Activated CD8-positive, alpha-beta T cell treated with anti-CD3 and anti-CD28 coated beads for 36 hours (primary cell): Measurements from ENCODE around the gene UVRAG. TPM values are rescaled to one million over a fixed set of nuclear protein-coding genes. Genes with fewer than 3 reads are reported as not detected.

ENCODE experiments used
- ATAC-seq: fragments of 200-7000 bp; cut with Tn5 transposase; one replicate; pipeline ENCODE4 v1.10.0; 2021; ENCODE audit warnings: mild to moderate bottlenecking, moderate library complexity
- CTCF ChIA-PET: fragments of 350-600 bp; sonication (Branson Sonifier 250); formaldehyde crosslinking; loops from one replicate; lab custom pipeline; 2021; ENCODE audit warnings: antibody characterized with exemption; lab: Charles Lee
- POLR2A ChIA-PET: fragments of 350-600 bp; sonication (Branson Sonifier 250); formaldehyde crosslinking; loops from one replicate; lab custom pipeline; 2021; ENCODE audit warnings: antibody characterized with exemption; lab: Charles Lee
- DNase-seq: peaks from one replicate; pipeline ENCODE4 v3.0.0-alpha.2; 2020
- H3K27ac Mint-ChIP-seq: one replicate; pipeline ENCODE4 v1.8.0; 2021; ENCODE audit warnings: mild to moderate bottlenecking, mixed read lengths
- H3K27me3 Mint-ChIP-seq: one replicate; pipeline ENCODE4 v1.8.0; 2021; ENCODE audit warnings: mixed read lengths
- H3K36me3 Mint-ChIP-seq: one replicate; pipeline ENCODE4 v1.8.0; 2021; ENCODE audit warnings: low read depth, mixed read lengths
- H3K4me1 Mint-ChIP-seq: one replicate; pipeline ENCODE4 v1.8.0; 2021; ENCODE audit warnings: low read depth, mixed read lengths
- H3K4me3 Mint-ChIP-seq: one replicate; pipeline ENCODE4 v1.8.0; 2021; ENCODE audit warnings: mild to moderate bottlenecking, moderate library complexity, mixed read lengths
- H3K9me3 Mint-ChIP-seq: one replicate; pipeline ENCODE4 v1.8.0; 2021; ENCODE audit warnings: mixed read lengths
- intact Hi-C: fragments of 100-400 bp; cut with micrococcal nuclease; formaldehyde crosslinking; loops from one replicate; pipeline ENCODE4 v1.10.0; 2022
- total RNA-seq, 2 experiments: library from RNA; stranded (reverse); gene quantifications; one replicate each; pipeline ENCODE4 v1.2.3, GENCODE V29; 2021
- TF ChIP-seq, protein P1 (sequence below): fragments of 200-600 bp; IDR thresholded peaks from one replicate; pipeline ENCODE4 v1.8.0; 2022; ENCODE audit warnings: antibody characterized with exemption, mild to moderate bottlenecking

Gene UVRAG
- total RNA-seq, 2 experiments from 2014 or later: 14.4 to 15.7 TPM

DNA sequence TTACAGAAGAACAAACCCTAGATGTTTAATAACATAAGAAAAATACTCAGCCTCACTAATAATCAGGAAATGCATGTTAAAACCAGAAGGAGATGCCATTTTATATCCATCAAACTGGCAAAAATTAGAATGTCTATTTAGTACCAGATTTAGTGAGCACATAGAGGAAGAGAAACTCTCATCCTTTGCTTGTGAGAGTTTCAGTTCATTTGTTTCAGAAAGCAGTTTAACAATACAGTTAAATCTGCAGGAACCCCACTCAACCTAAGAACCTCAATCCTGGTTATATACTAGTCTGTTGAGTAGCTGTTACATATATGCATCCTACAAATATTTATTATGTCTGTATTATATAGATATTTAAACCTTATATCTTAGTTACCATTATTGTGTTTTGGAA, 218.7 kb downstream of the UVRAG start:
- ChIA-PET POLR2A (no interaction called here), CTCF (interaction anchor here (1.0 kb wide), 1 partner anchor 139 kb away, joined by 3 read pairs; no protein-coding TSS in a partner anchor)
- Mint-ChIP-seq H3K4me1 (no peaks in the 10 kb centered on the region), H3K27me3 (no peaks in the 10 kb centered on the region), H3K9me3 (no peaks in the 10 kb centered on the region), H3K4me3 (no peak overlapping the region), H3K36me3 (peaks cover 2% of the 10 kb centered on the region), H3K27ac (no peak overlapping the region)
- ATAC-seq (no peak), DNase-seq (no peak)
- intact Hi-C loops: no loop called here
- TF ChIP-seq, protein P1, sequence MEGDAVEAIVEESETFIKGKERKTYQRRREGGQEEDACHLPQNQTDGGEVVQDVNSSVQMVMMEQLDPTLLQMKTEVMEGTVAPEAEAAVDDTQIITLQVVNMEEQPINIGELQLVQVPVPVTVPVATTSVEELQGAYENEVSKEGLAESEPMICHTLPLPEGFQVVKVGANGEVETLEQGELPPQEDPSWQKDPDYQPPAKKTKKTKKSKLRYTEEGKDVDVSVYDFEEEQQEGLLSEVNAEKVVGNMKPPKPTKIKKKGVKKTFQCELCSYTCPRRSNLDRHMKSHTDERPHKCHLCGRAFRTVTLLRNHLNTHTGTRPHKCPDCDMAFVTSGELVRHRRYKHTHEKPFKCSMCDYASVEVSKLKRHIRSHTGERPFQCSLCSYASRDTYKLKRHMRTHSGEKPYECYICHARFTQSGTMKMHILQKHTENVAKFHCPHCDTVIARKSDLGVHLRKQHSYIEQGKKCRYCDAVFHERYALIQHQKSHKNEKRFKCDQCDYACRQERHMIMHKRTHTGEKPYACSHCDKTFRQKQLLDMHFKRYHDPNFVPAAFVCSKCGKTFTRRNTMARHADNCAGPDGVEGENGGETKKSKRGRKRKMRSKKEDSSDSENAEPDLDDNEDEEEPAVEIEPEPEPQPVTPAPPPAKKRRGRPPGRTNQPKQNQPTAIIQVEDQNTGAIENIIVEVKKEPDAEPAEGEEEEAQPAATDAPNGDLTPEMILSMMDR: no peak

DNA sequence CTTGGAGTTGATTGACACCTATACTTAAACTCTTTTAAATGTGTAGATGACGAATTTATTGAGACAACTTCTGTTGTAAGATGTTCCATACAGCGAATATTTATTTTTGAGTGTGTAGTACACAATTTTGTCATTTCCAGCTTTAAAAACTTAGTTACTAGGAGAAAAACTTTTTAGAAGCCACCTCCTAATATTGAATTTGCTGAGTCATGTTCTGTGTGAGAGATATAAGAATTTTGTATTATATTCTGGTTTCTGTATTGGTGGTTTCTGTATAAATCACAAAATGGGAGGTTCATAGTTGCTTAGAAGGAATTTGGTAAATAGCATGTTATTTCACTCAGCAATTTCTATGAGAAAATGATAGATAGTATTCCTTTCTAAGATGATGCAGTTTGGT, 220.0 kb downstream of the UVRAG start:
- Mint-ChIP-seq H3K9me3 (no peaks in the 10 kb centered on the region), H3K27ac (no peak overlapping the region), H3K36me3 (peaks cover 2% of the 10 kb centered on the region), H3K4me3 (no peak overlapping the region), H3K27me3 (no peaks in the 10 kb centered on the region), H3K4me1 (no peaks in the 10 kb centered on the region)
- ChIA-PET POLR2A (no interaction called here), CTCF (interaction anchor here (1.3 kb wide), 1 partner anchor 117 kb away, joined by 4 read pairs; no protein-coding TSS in a partner anchor)
- no peak for DNase-seq
- intact Hi-C loops: no loop called here
- no peak for ATAC-seq
- TF ChIP-seq, protein P1: no peak

DNA sequence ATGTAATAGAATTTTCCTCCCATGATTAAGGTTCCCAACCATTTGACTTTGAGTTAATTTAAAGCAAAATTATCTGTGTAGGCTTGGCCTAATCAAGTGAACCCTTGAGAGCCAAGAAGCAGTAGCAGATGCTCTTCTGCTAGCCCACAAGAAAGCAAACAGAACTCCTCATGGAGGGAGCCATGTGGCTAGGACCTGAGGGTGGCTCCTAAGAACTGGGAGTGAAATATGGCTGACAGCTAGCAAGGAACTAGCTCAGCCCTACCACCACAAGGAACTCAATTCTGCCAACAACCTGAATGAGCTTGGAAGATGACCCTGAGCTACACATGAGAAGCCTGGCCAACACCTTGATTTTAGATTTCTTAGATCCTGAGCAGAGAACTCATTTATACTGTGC, 223.6 kb downstream of the UVRAG start:
- Mint-ChIP-seq H3K36me3 (peaks cover 8% of the 10 kb centered on the region), H3K4me1 (no peaks in the 10 kb centered on the region), H3K27me3 (no peaks in the 10 kb centered on the region), H3K9me3 (no peaks in the 10 kb centered on the region), H3K4me3 (no peak overlapping the region), H3K27ac (no peak overlapping the region)
- POLR2A ChIA-PET: interaction anchor here (0.6 kb wide), 1 partner anchor 26 kb away, joined by 4 read pairs; no protein-coding TSS in a partner anchor
- CTCF ChIA-PET: interaction anchor here (1.6 kb wide), 1 partner anchor 113 kb away, joined by 3 read pairs; no protein-coding TSS in a partner anchor
- intact Hi-C loops: no loop called here
- TF ChIP-seq, protein P1: no peak
- DNase-seq: no peak
- ATAC-seq: no peak

DNA sequence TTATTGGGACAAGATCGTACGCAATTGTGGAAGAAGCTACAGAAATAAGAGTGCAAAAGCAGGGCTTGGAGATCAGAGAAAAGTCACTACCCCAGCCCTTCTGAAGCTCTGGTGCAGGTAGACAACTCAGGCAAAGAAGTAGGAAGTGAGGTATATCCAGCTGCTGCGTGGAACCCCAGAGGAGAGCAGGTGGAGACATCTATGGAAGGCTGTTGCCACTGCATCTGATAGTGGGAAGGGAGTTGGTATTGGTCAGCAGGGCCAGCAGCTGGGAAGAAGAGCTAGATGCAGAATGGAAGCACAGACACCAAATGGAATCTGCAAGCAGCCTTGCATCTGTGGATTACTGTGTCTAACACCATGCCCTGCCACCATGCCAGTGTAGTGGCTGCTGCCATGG, 226.2 kb downstream of the UVRAG start:
- no peak overlapping the region for H3K4me3 Mint-ChIP-seq
- DNase-seq (no peak), ATAC-seq (no peak)
- POLR2A ChIA-PET: no interaction called here
- CTCF ChIA-PET: no interaction called here
- peaks cover 16% of the 10 kb centered on the region for H3K36me3 Mint-ChIP-seq
- no peaks in the 10 kb centered on the region for H3K4me1 Mint-ChIP-seq
- no peak overlapping the region for H3K27ac Mint-ChIP-seq
- TF ChIP-seq, protein P1: no peak
- intact Hi-C loops: no loop called here
- H3K9me3 Mint-ChIP-seq: peaks cover 4% of the 10 kb centered on the region
- H3K27me3 Mint-ChIP-seq: no peaks in the 10 kb centered on the region

DNA sequence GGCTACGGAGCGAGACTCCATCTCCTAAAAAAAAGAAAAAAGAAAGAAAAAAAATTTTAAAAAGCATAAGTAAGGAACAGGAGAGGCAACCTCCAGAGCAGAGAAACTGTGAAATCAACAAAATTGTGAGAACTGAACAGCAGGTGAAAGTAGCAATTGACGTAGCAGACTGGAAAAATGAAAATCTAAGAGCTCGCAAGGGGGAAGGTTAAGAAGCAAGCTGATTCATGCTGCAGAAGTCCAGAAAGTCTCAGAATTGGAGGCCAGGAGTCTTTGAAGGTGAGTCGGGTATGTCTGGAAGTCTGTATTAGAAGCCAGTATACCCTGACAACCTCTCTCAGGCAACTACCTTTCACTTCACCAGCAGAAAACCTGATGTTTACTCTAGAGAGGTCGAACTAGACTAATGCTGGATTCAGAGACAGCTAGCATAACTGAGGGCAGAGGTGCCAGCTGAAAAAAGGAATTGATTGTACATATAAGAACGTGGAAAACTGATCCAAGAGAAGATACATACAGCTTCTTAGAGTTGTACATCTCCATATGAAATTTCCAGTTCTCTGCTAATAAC, 229.8 kb downstream of the UVRAG start:
- POLR2A ChIA-PET: interaction anchor here (0.6 kb wide), 1 partner anchor 1586 kb away, joined by 4 read pairs; no protein-coding TSS in a partner anchor
- DNase-seq (no peak), ATAC-seq (no peak)
- H3K36me3 Mint-ChIP-seq: peaks cover 33% of the 10 kb centered on the region
- CTCF ChIA-PET: no interaction called here
- peaks cover 26% of the 10 kb centered on the region for H3K9me3 Mint-ChIP-seq
- H3K4me3 Mint-ChIP-seq: no peak overlapping the region
- intact Hi-C loops: no loop called here
- H3K27me3 Mint-ChIP-seq: no peaks in the 10 kb centered on the region
- H3K4me1 Mint-ChIP-seq: no peaks in the 10 kb centered on the region
- no peak overlapping the region for H3K27ac Mint-ChIP-seq
- TF ChIP-seq, protein P1: no peak
